HEK293 (cell line): Measurements from ENCODE around the gene RER1.

Source experiments
- CTCF ChIA-PET: fragments of 350-600 bp; formaldehyde crosslinking; extraction: SDS; loops from one replicate; lab custom pipeline; 2021; ENCODE audit warnings: antibody characterized with exemption; lab: Yijun Ruan, JAX
- POLR2A ChIA-PET: fragments of 300-600 bp; formaldehyde crosslinking; extraction: SDS; loops from one replicate; lab custom pipeline; 2020; ENCODE audit warnings: antibody characterized with exemption, inconsistent platforms; lab: Yijun Ruan, JAX
- H3K27ac ChIP-seq: fragments of 200-500 bp; sonication (Bioruptor generic); 2 replicates; pipeline ENCODE4 v1.5.1; 2014; ENCODE audit warnings: low read depth, low read length, control low read depth, inconsistent platforms; ENCODE audit errors: extremely low read depth
- H3K36me3 ChIP-seq, 2 experiments: fragments of 200-500 bp in 1 of 2; sonication (Bioruptor generic) in 1 of 2; 1 replicate in 1 of 2; 2 replicates in 1 of 2; pipeline ENCODE4 v1.5.1; 2014 to 2017; ENCODE audit warnings: inconsistent platforms in 2 of 2, low read length in 2 of 2; ENCODE audit not compliant: control insufficient read depth in 2 of 2, insufficient read depth in 1 of 2
- H3K4me1 ChIP-seq: fragments of 200-500 bp; sonication (Bioruptor generic); 2 replicates; pipeline ENCODE4 v1.5.1; 2014; ENCODE audit warnings: mild to moderate bottlenecking, low read length, inconsistent platforms; ENCODE audit not compliant: control insufficient read depth, insufficient read depth
- H3K4me3 ChIP-seq: 2 replicates; pipeline ENCODE4 v1.5.1; 2011; ENCODE audit warnings: low read depth, mild to moderate bottlenecking, control low read depth, low read length, moderate library complexity
- H3K9me3 ChIP-seq: fragments of 200-500 bp; sonication (Bioruptor generic); 2 replicates; pipeline ENCODE4 v1.5.1; 2014; ENCODE audit warnings: low read depth, low read length, inconsistent platforms; ENCODE audit not compliant: control insufficient read depth, insufficient read depth
- GLI2 ChIP-seq: fragments of 450-650 bp; formaldehyde crosslinking; IDR thresholded peaks from 2 replicates; pipeline ENCODE4; 2017; ENCODE audit warnings: missing biosample characterization, missing genetic modification characterization, low read depth, borderline replicate concordance
- INSM2 ChIP-seq: fragments of 450-650 bp; formaldehyde crosslinking; IDR thresholded peaks from 2 replicates; pipeline ENCODE4 v1.5.1; 2016; ENCODE audit warnings: missing biosample characterization, missing genetic modification characterization
- PRDM1 ChIP-seq: fragments of 450-650 bp; formaldehyde crosslinking; IDR thresholded peaks from 2 replicates; pipeline ENCODE4; 2016; ENCODE audit warnings: missing biosample characterization, missing genetic modification characterization
- SCRT1 ChIP-seq: fragments of 450-650 bp; formaldehyde crosslinking; IDR thresholded peaks from 2 replicates; pipeline ENCODE4 v1.5.1; 2016; ENCODE audit warnings: missing biosample characterization, missing genetic modification characterization, borderline replicate concordance
- SP7 ChIP-seq: fragments of 450-650 bp; formaldehyde crosslinking; IDR thresholded peaks from 2 replicates; pipeline ENCODE4 v1.5.1; 2016; ENCODE audit warnings: missing biosample characterization, missing genetic modification characterization
- YY2 ChIP-seq: fragments of 450-650 bp; formaldehyde crosslinking; IDR thresholded peaks from 2 replicates; pipeline ENCODE4 v1.5.1; 2016; ENCODE audit warnings: missing biosample characterization, missing genetic modification characterization
- ZBTB44 ChIP-seq: fragments of 450-650 bp; IDR thresholded peaks from 2 replicates; pipeline ENCODE4 v1.5.1; 2018; ENCODE audit warnings: missing biosample characterization, mild to moderate bottlenecking, missing genetic modification characterization
- ZNF184 ChIP-seq: fragments of 450-650 bp; IDR thresholded peaks from 2 replicates; pipeline ENCODE4 v1.5.1; 2018; ENCODE audit warnings: missing biosample characterization, mild to moderate bottlenecking, missing genetic modification characterization
- ZNF266 ChIP-seq: fragments of 450-650 bp; formaldehyde crosslinking; IDR thresholded peaks from 2 replicates; pipeline ENCODE4 v1.5.1; 2016; ENCODE audit warnings: missing biosample characterization, missing genetic modification characterization, low read depth
- ZNF341 ChIP-seq: fragments of 450-650 bp; formaldehyde crosslinking; IDR thresholded peaks from 2 replicates; pipeline ENCODE4; 2016; ENCODE audit warnings: low read depth, missing biosample characterization, missing genetic modification characterization
- ZNF548 ChIP-seq: fragments of 450-650 bp; formaldehyde crosslinking; IDR thresholded peaks from 2 replicates; pipeline ENCODE4 v1.5.1; 2016; ENCODE audit warnings: missing biosample characterization, missing genetic modification characterization
- ZNF600 ChIP-seq: fragments of 450-650 bp; formaldehyde crosslinking; IDR thresholded peaks from 2 replicates; pipeline ENCODE4 v1.5.1; 2016; ENCODE audit warnings: missing biosample characterization, missing genetic modification characterization
- ZSCAN4 ChIP-seq: fragments of 450-650 bp; formaldehyde crosslinking; IDR thresholded peaks from 2 replicates; pipeline ENCODE4 v1.5.1; 2017; ENCODE audit warnings: missing biosample characterization, missing genetic modification characterization
- TF ChIP-seq, protein P1 (sequence below): fragments of 450-650 bp; formaldehyde crosslinking; IDR thresholded peaks from 2 replicates; pipeline ENCODE4 v1.5.1; 2016; ENCODE audit warnings: missing biosample characterization, missing genetic modification characterization
- TF ChIP-seq, protein P2 (sequence below): fragments of 450-650 bp; formaldehyde crosslinking; IDR thresholded peaks from 2 replicates; pipeline ENCODE4 v1.5.1; 2016; ENCODE audit warnings: missing biosample characterization, missing genetic modification characterization
- TF ChIP-seq, protein P3 (sequence below): fragments of 450-650 bp; formaldehyde crosslinking; IDR thresholded peaks from 2 replicates; pipeline ENCODE4 v1.5.1; 2016; ENCODE audit warnings: missing biosample characterization, missing genetic modification characterization, borderline replicate concordance
- TF ChIP-seq, protein P4 (sequence below): fragments of 450-650 bp; formaldehyde crosslinking; IDR thresholded peaks from 2 replicates; pipeline ENCODE4 v1.5.1; 2016; ENCODE audit warnings: missing biosample characterization, missing genetic modification characterization

Gene RER1

DNA sequence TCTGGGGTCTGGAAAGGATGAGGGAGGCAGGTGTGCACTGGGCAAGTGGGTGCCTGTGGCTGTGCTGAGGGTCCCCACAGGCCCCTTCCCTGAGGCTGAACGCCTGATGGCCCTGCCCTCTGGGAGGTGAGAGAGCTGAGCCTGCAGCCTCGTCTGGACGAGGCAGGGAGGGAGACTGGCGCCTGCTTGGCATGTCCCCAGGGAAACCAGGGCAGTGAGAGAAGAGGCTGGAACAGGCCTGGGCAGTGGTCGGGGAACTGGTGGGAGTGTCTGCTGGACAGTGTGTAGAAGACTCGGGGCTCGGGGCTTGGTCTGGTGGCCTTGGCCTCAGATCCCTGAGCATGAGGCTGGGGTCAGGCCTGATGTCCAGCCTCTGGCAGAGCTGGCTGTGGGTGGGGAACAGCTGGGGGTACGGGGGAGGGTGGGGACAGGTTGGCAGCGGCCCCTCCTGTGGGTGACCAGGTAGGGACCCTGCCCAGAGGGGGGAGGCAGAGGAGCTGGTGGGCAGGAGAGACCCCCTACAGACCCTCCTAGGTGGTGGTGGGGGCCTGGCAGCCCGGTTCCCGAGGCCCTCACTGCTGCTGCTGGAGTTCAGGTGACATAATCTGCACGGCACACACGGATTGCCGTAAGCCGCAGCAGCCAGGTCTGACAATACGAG is 53.7 kb downstream of the RER1 start:
- Histone ChIP-seq H3K36me3 (no peaks in the 10 kb centered on the region), H3K27ac (no peak overlapping the region), H3K4me1 (no peaks in the 10 kb centered on the region), H3K4me3 (no peak overlapping the region), H3K9me3 (no peaks in the 10 kb centered on the region)
- ChIA-PET CTCF (interaction anchor here (1.2 kb wide), 1 partner anchor 31 kb away, joined by 3 read pairs; no protein-coding TSS in a partner anchor), POLR2A (no interaction called here)
- no peak for TF ChIP-seq YY2 (tag by site-specific recombination)
- no peak for TF ChIP-seq PRDM1 (tag by site-specific recombination)
- no peak for TF ChIP-seq ZNF341 (tag by site-specific recombination)
- no peak for TF ChIP-seq SCRT1
- TF ChIP-seq, protein P1, sequence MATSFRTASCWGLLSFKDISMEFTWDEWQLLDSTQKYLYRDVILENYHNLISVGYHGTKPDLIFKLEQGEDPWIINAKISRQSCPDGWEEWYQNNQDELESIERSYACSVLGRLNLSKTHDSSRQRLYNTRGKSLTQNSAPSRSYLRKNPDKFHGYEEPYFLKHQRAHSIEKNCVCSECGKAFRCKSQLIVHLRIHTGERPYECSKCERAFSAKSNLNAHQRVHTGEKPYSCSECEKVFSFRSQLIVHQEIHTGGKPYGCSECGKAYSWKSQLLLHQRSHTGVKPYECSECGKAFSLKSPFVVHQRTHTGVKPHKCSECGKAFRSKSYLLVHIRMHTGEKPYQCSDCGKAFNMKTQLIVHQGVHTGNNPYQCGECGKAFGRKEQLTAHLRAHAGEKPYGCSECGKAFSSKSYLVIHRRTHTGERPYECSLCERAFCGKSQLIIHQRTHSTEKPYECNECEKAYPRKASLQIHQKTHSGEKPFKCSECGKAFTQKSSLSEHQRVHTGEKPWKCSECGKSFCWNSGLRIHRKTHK: no peak
- no peak for TF ChIP-seq ZBTB44
- TF ChIP-seq GLI2 (tag by site-specific recombination): no peak

- Histone ChIP-seq H3K4me3 (no peak overlapping the region), H3K4me1 (no peaks in the 10 kb centered on the region), H3K36me3 (no peaks in the 10 kb centered on the region), H3K9me3 (no peaks in the 10 kb centered on the region), H3K27ac (no peak overlapping the region)
- ChIA-PET CTCF (interaction anchor here (0.6 to 1.2 kb wide), 3 partner anchors 31 to 173 kb away, joined by 3 to 5 read pairs (median 3); no protein-coding TSS in a partner anchor), POLR2A (no interaction called here)
- TF ChIP-seq INSM2 (tag by site-specific recombination) (no peak), SP7 (tag by site-specific recombination) (no peak), ZSCAN4 (tag by site-specific recombination) (no peak), ZNF548 (tag by site-specific recombination) (no peak), ZNF600 (tag by site-specific recombination) (no peak), ZNF266 (tag by site-specific recombination) (no peak), ZNF184 (tag by site-specific recombination) (no peak)
- TF ChIP-seq, protein P2, sequence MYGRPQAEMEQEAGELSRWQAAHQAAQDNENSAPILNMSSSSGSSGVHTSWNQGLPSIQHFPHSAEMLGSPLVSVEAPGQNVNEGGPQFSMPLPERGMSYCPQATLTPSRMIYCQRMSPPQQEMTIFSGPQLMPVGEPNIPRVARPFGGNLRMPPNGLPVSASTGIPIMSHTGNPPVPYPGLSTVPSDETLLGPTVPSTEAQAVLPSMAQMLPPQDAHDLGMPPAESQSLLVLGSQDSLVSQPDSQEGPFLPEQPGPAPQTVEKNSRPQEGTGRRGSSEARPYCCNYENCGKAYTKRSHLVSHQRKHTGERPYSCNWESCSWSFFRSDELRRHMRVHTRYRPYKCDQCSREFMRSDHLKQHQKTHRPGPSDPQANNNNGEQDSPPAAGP (tag by site-specific recombination): no peak
- TF ChIP-seq, protein P3, sequence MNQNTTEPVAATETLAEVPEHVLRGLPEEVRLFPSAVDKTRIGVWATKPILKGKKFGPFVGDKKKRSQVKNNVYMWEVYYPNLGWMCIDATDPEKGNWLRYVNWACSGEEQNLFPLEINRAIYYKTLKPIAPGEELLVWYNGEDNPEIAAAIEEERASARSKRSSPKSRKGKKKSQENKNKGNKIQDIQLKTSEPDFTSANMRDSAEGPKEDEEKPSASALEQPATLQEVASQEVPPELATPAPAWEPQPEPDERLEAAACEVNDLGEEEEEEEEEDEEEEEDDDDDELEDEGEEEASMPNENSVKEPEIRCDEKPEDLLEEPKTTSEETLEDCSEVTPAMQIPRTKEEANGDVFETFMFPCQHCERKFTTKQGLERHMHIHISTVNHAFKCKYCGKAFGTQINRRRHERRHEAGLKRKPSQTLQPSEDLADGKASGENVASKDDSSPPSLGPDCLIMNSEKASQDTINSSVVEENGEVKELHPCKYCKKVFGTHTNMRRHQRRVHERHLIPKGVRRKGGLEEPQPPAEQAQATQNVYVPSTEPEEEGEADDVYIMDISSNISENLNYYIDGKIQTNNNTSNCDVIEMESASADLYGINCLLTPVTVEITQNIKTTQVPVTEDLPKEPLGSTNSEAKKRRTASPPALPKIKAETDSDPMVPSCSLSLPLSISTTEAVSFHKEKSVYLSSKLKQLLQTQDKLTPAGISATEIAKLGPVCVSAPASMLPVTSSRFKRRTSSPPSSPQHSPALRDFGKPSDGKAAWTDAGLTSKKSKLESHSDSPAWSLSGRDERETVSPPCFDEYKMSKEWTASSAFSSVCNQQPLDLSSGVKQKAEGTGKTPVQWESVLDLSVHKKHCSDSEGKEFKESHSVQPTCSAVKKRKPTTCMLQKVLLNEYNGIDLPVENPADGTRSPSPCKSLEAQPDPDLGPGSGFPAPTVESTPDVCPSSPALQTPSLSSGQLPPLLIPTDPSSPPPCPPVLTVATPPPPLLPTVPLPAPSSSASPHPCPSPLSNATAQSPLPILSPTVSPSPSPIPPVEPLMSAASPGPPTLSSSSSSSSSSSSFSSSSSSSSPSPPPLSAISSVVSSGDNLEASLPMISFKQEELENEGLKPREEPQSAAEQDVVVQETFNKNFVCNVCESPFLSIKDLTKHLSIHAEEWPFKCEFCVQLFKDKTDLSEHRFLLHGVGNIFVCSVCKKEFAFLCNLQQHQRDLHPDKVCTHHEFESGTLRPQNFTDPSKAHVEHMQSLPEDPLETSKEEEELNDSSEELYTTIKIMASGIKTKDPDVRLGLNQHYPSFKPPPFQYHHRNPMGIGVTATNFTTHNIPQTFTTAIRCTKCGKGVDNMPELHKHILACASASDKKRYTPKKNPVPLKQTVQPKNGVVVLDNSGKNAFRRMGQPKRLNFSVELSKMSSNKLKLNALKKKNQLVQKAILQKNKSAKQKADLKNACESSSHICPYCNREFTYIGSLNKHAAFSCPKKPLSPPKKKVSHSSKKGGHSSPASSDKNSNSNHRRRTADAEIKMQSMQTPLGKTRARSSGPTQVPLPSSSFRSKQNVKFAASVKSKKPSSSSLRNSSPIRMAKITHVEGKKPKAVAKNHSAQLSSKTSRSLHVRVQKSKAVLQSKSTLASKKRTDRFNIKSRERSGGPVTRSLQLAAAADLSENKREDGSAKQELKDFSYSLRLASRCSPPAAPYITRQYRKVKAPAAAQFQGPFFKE (tag by site-specific recombination): no peak
- TF ChIP-seq, protein P4, sequence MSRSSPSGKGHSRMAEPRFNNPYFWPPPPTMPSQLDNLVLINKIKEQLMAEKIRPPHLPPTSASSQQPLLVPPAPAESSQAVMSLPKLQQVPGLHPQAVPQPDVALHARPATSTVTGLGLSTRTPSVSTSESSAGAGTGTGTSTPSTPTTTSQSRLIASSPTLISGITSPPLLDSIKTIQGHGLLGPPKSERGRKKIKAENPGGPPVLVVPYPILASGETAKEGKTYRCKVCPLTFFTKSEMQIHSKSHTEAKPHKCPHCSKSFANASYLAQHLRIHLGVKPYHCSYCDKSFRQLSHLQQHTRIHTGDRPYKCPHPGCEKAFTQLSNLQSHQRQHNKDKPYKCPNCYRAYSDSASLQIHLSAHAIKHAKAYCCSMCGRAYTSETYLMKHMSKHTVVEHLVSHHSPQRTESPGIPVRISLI (tag by site-specific recombination): no peak
Observed at GRCh38 chr1:2445823-2446215, 54.2 kb downstream of the RER1 start.
